Adrenal gland (tissue), 5 donors: ENCODE measurements around the gene DROSHA.

ENCODE experiments used
- CTCF ChIP-seq, 6 experiments: fragments of 450-650 bp in 4 of 6; fragments of 200-600 bp in 2 of 6; sonication (generic) in 1 of 6; IDR thresholded peaks; 1 replicate in 5 of 6; 2 replicates in 1 of 6; pipeline versions ENCODE4 v1.5.1 to v1.8.0; 2016 to 2021; ENCODE audit warnings: antibody characterized with exemption in 6 of 6, mild to moderate bottlenecking in 2 of 6, moderate library complexity in 1 of 6
- POLR2A ChIP-seq, 2 donors: fragments of 450-650 bp; IDR thresholded peaks; one replicate each; pipeline ENCODE4 v1.6.1; 2017; ENCODE audit warnings: antibody characterized with exemption in 2 of 2, mild to moderate bottlenecking in 2 of 2, moderate library complexity in 1 of 2
- donor health status: DM: no; HTN: no; CAD: no.

DNA sequence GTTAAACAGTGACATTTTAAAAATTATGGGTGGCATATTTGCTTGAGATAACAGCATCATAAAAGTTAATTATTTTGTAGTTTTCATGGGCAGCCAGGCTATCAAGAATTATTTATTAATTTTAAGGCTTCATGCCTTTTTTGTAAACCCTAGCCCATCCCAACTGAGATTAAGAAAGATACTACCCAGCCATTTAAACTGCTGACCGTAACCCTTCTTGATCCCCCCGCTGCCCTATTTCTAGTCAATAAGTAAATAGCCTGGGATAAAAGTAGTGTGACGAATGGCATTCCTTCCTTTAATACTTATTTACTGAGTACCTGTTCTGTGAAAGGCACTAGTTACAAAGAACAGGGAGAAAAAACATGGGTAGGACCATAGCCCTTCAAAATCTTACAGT is 88.3 kb downstream of the DROSHA start:
- TF ChIP-seq CTCF (IDR thresholded peaks at IDR 0.05) (no peak), POLR2A (IDR thresholded peaks at IDR 0.05) (no peak)
